ENCODE results near the gene TTC6.

The TTC6 gene

DNA sequence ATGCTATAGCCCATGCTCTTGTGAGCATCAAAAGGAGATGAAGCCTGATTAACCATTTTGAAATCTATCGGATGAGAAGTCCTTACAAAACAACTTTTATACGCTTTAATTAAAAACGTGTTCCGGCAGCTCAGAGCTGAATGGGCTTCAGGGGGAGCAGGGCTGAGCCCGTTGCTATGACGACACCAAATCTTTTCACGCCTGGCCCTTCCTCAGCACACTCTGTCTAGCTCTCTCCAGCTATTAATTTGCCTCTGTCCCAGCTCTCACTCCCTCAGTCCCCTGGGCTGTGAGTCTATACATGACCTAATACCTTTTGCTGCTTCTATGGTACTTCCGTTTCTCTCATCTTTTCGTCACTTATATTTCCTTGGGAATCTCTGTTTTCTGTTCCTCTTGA, 16.2 kb upstream of the TTC6 start:
- TF ChIP-seq, protein P1, sequence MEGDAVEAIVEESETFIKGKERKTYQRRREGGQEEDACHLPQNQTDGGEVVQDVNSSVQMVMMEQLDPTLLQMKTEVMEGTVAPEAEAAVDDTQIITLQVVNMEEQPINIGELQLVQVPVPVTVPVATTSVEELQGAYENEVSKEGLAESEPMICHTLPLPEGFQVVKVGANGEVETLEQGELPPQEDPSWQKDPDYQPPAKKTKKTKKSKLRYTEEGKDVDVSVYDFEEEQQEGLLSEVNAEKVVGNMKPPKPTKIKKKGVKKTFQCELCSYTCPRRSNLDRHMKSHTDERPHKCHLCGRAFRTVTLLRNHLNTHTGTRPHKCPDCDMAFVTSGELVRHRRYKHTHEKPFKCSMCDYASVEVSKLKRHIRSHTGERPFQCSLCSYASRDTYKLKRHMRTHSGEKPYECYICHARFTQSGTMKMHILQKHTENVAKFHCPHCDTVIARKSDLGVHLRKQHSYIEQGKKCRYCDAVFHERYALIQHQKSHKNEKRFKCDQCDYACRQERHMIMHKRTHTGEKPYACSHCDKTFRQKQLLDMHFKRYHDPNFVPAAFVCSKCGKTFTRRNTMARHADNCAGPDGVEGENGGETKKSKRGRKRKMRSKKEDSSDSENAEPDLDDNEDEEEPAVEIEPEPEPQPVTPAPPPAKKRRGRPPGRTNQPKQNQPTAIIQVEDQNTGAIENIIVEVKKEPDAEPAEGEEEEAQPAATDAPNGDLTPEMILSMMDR (conservative IDR thresholded peaks at IDR 0.05; ENCODE audit: low read depth, low read length), result no peak
- DNase-seq (ENCODE audit: low read depth), result no peak

DNA sequence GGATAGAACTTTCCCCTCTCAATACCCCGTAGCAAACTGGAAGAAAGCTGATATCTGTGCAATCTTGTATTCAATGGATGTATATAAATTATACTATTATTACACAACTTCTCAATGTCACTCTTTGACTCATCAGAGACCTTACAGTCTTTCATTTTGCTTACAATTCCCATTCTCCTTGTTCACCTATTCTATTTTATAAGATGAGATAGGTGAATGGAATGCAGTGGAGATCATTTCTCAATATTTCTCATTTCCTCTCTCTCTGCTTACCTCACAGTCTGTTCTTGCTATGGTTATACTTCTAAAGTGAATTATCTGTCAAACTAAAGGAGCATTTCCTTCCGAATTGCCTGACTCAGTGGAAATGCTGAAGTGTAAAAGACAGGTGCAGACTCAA, 15.3 kb upstream of the TTC6 start:
- DNase-seq (ENCODE audit: low read depth), result no peak
- H3K4me3 ChIP-seq (ENCODE audit: low read length), result no peak overlapping the region
- TF ChIP-seq, protein P1 (conservative IDR thresholded peaks at IDR 0.05; ENCODE audit: low read depth, low read length), result no peak

More for the DNA sequence above, 16.2 kb upstream of the TTC6 start:
- H3K4me3 ChIP-seq (ENCODE audit: low read length), result no peak overlapping the region

DNA sequence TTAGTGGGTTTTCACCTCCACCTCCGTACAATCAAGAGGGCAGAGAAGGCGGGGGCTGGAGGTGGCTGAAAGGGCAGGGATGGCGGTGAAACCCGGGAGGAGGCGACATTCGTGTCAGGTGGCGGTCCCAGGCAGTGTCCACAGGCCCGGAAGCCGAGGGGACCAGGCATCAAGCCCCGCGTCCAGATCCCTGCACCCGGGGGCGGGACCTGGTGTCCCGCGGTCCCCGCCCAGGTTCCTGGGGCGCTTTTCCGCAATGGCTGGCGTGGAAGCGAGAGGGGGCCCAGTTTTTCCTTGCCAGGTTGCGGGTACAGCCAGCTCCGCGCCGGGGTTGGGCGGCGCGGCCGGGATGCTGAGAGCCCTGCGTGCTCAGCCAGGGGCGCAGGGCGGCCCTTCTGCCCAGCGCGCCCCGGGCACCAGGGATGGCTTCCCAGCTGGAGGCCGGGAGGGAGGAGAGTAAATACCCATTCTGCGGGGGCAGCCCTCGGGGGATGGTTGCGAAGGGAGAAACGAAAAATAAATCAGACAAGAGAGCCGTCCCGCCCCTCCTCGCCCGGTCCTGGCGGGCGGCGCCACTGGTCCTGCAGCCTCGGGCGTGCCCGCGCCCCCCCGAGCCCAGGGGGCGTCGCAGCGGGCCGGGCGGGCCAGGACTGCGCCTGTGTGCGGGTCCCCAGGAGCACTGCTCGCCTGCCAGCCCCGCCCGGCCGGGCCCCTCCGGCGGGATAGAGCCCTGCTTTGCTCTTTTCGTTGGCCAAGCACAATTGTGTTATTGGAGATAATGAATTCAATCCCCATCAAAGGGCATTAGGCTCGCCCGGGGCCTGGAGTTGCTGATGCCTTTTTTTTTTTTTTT, 11.8 kb upstream of the TTC6 start:
- TF ChIP-seq, protein P1 (conservative IDR thresholded peaks at IDR 0.05; ENCODE audit: low read depth, low read length), result no peak
- H3K4me3 ChIP-seq (ENCODE audit: low read length), result peak overlapping the region; percentile 25

DNA sequence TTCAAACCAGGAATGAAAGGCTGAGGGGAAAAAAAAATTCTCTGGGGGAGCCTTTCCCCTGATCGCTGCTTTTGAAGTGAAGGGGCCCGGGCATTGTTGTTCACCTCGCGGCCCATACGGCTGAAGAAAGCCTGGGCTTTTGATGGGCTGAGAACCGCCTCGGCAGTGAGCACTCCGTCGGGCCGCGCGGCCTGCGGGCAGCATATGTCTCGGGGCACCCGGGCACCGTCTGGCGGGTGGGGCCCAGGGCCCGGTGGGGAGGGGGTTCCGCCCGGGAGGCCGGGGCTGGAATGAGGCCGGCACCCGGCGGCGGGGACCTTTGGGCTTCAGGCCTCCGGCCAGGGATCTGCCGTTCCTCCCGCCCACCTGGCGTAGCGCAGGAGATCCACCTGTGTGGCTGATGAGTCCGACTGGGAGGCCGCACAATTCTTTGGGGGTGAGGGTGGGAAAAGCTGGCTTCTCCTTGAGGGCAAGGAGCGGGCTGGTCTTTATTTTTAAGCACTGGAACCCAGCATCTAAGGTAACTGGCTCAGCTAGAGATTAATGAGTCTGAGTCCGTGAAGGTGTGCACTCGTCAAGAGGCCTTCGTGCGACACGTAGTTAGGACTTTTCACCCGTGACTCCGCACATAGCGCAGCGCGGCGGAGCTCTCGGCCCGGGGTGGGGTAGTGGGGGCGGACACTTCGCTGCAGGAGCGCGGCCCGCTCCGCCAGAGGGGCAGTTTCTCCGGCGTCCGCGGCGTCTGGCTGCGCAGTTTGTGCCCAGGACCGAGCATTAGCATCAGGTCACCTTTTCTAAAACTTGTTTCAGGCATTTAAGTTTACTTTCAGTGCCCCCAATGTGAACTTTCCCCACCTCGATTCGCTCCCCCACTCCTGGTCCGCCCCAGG, 11.0 kb upstream of the TTC6 start:
- no peak for DNase-seq (ENCODE audit: low read depth)
- TF ChIP-seq, protein P1 (conservative IDR thresholded peaks at IDR 0.05; ENCODE audit: low read depth, low read length), result no peak
- H3K4me3 ChIP-seq (ENCODE audit: low read length), result no peak overlapping the region

More for the DNA sequence above, 11.8 kb upstream of the TTC6 start:
- no peak for DNase-seq (ENCODE audit: low read depth)

DNA sequence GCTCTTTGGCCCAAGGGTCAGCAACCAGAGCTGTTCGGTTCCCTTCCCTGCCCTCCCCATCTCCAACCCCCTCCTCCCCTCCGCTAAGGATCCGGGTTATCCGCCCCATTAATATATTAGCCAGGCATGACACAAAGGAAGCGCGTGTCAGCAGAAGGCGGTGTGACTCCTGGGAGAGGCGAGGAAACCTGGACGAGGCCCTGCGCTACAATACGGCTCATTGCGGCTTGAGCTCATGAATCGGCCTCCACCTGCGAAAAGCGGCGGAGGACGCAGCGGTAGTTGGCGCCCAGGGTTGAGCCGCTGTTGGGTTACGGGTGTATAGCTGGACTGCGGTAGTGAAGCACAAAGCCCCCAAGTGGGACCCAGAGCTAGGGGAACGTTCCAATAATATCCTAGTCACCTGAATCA, 10.3 kb upstream of the TTC6 start:
- TF ChIP-seq, protein P1 (conservative IDR thresholded peaks at IDR 0.05; ENCODE audit: low read depth, low read length), result no peak
- no peak for DNase-seq (ENCODE audit: low read depth)
- no peak overlapping the region for H3K4me3 ChIP-seq (ENCODE audit: low read length)

DNA sequence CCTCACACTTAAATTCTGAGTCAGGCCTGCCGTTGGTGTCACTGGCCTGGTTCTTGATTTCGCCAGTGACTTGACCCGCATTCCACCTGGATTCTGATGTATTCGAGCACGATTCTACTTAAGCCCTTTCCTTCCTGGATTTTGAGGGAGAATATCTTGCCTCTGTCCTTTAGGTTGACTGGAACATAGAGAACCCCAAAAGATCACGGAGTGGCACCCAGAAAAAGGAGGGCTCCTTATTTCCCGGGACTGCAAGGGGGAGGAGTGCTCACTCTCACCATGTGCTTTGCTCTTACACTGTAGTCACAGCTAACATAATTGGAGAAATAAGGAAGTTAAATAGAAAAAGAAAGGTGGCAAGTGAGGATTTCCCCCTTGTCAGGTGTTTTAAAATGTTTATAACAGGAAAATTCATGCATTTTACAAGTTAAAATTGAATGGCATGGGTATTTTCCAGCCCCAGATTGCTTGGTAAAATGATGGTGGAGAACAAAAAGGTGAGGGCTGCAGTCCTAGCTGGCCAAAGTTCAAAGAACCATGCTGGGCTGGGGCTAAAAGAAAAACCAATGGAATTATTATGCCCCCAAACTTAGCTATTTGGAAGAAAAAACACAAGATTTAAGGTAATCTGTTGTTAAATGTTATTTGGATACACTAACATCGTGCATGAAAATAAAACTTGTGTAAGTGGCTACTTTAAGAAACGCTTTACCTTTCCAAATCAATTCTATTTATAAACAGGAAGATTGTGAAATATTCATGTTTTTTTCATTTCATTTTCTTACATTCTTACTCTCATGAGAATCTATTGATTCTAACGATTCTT, 9.2 kb upstream of the TTC6 start:
- TF ChIP-seq, protein P1 (conservative IDR thresholded peaks at IDR 0.05; ENCODE audit: low read depth, low read length), result no peak
- DNase-seq (ENCODE audit: low read depth), result no peak
- no peak overlapping the region for H3K4me3 ChIP-seq (ENCODE audit: low read length)

All from retinal pigment epithelial cell (primary cell).